SJSA1 (cell line): Measurements from ENCODE around the gene BUD13. TPM values are rescaled to one million over a fixed set of nuclear protein-coding genes. Genes with fewer than 3 reads are reported as not detected.

ENCODE experiments used
- DNase-seq, 2 experiments: peaks; one replicate each; pipeline ENCODE4 v3.0.0-alpha.2; 2015 to 2020; ENCODE audit warnings: low spot score in 2 of 2, low read depth in 1 of 2
- H3K27ac ChIP-seq: fragments of 250-450 bp; sonication (Bioruptor Pico); 2 replicates; pipeline ENCODE4 v1.5.1; 2020; ENCODE audit warnings: mild to moderate bottlenecking, moderate library complexity
- H3K27me3 ChIP-seq: fragments of 250-450 bp; sonication (Bioruptor Pico); replicated peaks from 2 replicates; pipeline ENCODE4 v1.5.1; 2020; ENCODE audit warnings: mild to moderate bottlenecking, moderate library complexity
- H3K36me3 ChIP-seq: fragments of 250-450 bp; sonication (Bioruptor Pico); 2 replicates; pipeline ENCODE4 v1.5.1; 2020; ENCODE audit warnings: mild to moderate bottlenecking
- H3K4me1 ChIP-seq: fragments of 250-450 bp; sonication (Bioruptor Pico); replicated peaks from 2 replicates; pipeline ENCODE4 v1.6.1; 2021; ENCODE audit warnings: mild to moderate bottlenecking
- H3K4me3 ChIP-seq: fragments of 250-450 bp; sonication (Bioruptor Pico); 2 replicates; pipeline ENCODE4 v1.5.1; 2020; ENCODE audit warnings: mild to moderate bottlenecking
- H3K9me3 ChIP-seq: fragments of 250-450 bp; sonication (Bioruptor Pico); replicated peaks from 2 replicates; pipeline ENCODE4 v1.5.1; 2020; ENCODE audit warnings: mild to moderate bottlenecking
- total RNA-seq: library from RNA; depleted of rRNA; stranded (reverse); fragments of >200 nt; shearing (Covaris generic); gene quantifications from 2 replicates; pipeline ENCODE4 v1.2.3, GENCODE V29; 2014; rRNA removed

The BUD13 gene
- total RNA-seq, 1 experiment from 2014 or later = 15.5 TPM

DNA sequence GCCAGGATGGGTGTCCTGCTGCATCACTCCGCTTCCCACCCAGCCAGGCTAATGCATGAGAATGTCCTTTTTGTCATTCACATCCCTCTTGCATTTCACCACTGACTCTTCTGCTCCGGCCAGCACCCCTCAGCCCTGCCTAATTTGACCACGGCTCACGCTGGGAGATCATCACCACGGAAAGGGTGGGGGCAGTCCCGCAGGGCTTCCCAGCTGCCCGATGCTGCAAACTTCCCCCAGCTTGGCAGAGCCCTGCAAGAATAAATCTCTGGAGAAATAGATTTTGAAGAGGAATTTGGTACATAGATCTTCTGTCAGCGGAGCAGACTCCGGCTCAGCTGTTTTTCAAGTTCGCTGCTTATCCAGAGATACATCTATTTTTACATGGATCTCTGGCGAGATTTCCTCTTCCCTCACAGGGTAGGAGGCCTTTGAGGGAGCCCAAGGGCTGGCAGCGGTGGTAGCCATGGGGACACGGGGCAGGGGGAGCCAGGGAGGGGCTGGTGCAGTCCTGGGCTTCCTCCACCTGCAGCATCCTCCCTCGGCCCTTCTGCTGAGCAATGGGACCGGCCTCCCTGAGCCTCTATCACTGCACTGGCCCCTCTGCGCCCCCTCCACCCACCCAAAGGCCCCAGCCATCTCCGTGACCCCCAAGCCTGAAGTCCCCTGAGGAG lies 62.6 kb downstream of the BUD13 start:
- no peaks in the 10 kb centered on the region for H3K4me1 ChIP-seq
- no peak overlapping the region for H3K27ac ChIP-seq
- no peaks in the 10 kb centered on the region for H3K36me3 ChIP-seq
- DNase-seq = no peak
- no peak overlapping the region for H3K4me3 ChIP-seq
- no peaks in the 10 kb centered on the region for H3K27me3 ChIP-seq
- H3K9me3 ChIP-seq = no peaks in the 10 kb centered on the region

GRCh38 chr11:116707746-116708145 lies 65.0 kb downstream of the BUD13 start:
- no peaks in the 10 kb centered on the region for H3K9me3 ChIP-seq
- DNase-seq = no peak
- no peaks in the 10 kb centered on the region for H3K36me3 ChIP-seq
- no peak overlapping the region for H3K27ac ChIP-seq
- H3K4me1 ChIP-seq = no peaks in the 10 kb centered on the region
- no peak overlapping the region for H3K4me3 ChIP-seq
- H3K27me3 ChIP-seq = no peaks in the 10 kb centered on the region

DNA sequence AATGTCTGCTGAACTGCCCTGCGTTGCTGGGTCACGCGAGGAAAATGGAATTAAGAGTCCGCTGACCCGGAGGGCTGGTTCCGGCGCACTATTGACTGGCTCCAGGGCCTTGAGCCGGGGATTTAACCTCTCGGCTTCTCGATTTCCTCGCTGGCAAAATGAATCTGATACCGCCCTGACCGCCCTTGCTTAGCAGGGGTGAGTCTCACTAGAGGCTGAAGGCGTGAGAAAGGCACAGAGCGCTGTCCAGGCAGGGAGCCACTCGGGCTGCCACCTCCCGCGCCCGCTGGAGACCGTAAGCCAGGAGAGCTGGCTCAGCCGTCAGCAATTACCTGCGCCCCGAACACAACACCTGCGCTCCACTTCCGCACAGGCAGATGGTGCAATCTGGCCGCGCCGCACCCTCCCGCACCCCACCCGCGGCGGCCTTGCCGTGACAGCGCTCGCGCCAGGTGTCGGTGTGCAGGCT lies 65.6 kb downstream of the BUD13 start:
- Histone ChIP-seq H3K4me1 (no peaks in the 10 kb centered on the region), H3K27me3 (no peaks in the 10 kb centered on the region), H3K27ac (no peak overlapping the region), H3K9me3 (no peaks in the 10 kb centered on the region), H3K4me3 (no peak overlapping the region), H3K36me3 (no peaks in the 10 kb centered on the region)
- DNase-seq = no peak

DNA sequence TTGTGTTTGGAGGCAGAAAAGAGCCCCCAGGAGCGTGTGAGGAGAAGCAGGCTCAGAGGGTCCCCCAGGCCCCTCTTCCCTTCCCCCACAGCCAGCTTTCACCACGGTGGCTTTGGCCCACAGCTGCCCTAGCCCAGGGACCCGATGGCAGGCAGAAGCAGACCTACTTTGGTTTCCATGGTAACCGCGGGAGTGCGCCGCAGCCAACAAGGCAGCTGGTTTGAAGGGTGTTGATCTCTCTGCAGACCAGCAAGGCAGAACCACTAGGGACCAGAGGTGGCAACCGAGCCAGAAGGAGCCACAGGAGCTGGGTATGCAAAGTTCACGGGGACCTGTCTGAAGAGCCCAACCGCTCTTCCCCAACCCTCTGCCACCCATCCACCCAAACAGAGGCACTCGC lies 69.4 kb downstream of the BUD13 start:
- DNase-seq = no peak
- no peaks in the 10 kb centered on the region for H3K9me3 ChIP-seq
- no peaks in the 10 kb centered on the region for H3K27me3 ChIP-seq
- no peaks in the 10 kb centered on the region for H3K36me3 ChIP-seq
- H3K4me3 ChIP-seq = no peak overlapping the region
- no peak overlapping the region for H3K27ac ChIP-seq
- no peaks in the 10 kb centered on the region for H3K4me1 ChIP-seq

GRCh38 chr11:116702772-116703385 lies 69.9 kb downstream of the BUD13 start:
- Histone ChIP-seq H3K27me3 (no peaks in the 10 kb centered on the region), H3K4me3 (no peak overlapping the region), H3K9me3 (no peaks in the 10 kb centered on the region), H3K27ac (no peak overlapping the region), H3K36me3 (no peaks in the 10 kb centered on the region), H3K4me1 (no peaks in the 10 kb centered on the region)
- DNase-seq = no peak

GRCh38 chr11:116701876-116702275 lies 70.9 kb downstream of the BUD13 start:
- no peaks in the 10 kb centered on the region for H3K4me1 ChIP-seq

DNA sequence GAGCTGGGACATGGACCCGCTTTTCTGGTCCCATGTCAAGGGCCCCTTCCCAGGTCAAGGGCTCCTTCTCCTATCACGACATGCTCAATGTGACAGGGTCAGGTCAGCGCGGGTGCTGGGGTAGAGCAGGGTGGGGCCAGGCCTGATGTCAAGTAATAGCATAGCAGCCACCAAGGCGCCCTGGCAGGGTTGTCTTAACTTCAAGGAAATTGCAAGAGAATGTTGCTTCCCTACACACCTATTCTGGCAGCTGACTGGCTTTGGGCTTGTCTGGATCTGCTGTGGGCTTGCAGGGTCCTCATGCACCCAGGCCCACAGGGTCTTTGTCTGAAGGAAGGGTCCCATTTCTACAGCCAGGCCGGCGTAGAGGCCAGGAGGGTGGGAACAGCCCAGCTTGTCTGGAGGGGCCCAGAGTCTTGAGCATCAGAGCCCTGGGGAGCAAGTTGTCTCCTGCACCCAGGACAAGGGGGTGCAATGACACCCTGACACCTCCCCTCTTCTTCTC lies 71.4 kb downstream of the BUD13 start:
- Histone ChIP-seq H3K27ac (no peak overlapping the region), H3K4me3 (no peak overlapping the region), H3K4me1 (no peaks in the 10 kb centered on the region), H3K27me3 (no peaks in the 10 kb centered on the region), H3K9me3 (no peaks in the 10 kb centered on the region), H3K36me3 (no peaks in the 10 kb centered on the region)
- no peak for DNase-seq

More at GRCh38 chr11:116701876-116702275, 70.9 kb downstream of the BUD13 start:
- no peak overlapping the region for H3K27ac ChIP-seq
- no peaks in the 10 kb centered on the region for H3K9me3 ChIP-seq
- no peak overlapping the region for H3K4me3 ChIP-seq
- H3K27me3 ChIP-seq = no peaks in the 10 kb centered on the region
- no peaks in the 10 kb centered on the region for H3K36me3 ChIP-seq
- DNase-seq = no peak

DNA sequence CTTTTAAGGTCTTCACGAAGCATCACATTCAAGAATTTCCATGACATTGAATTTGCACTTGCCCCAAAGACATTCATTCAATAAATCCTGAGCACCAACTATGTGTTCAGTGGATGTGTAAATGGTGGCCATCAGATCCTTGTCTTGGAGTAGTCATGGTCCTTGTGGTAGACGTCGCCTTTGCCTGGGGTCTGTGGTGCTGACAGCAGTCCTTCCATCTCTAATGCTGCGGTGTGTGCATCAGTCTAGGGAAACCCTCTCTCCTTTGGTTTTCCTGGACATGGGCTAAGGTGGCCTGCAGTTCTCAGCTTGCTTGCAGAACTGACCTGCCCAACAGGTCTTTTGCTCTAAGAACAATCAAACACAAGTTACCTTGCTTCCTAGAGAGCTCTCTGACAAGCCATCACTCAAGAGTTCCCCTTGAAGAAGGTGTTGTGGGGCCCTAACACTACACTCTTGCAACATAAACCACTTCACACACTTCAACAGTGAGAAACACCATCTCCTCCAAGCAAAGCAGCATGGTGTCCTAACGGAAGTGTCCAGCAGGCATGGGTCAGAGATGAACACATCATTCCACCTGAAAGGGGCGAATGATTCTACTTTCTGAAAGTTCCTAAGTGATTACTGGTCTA lies 72.1 kb downstream of the BUD13 start:
- no peaks in the 10 kb centered on the region for H3K4me1 ChIP-seq
- H3K4me3 ChIP-seq = no peak overlapping the region
- no peaks in the 10 kb centered on the region for H3K27me3 ChIP-seq
- H3K36me3 ChIP-seq = no peaks in the 10 kb centered on the region
- no peak overlapping the region for H3K27ac ChIP-seq
- no peak for DNase-seq
- no peaks in the 10 kb centered on the region for H3K9me3 ChIP-seq

Other genes starting within 250 kb of the BUD13 start
- gene ZPR1, start 15.0 kb upstream of the BUD13 start, total RNA-seq = 22.2 and 29.4 TPM in 2 replicates
- gene APOA5, start 18.9 kb upstream of the BUD13 start, total RNA-seq = not detected in 2 replicates
- not detected in 2 replicates for gene APOA4, start 50.3 kb upstream of the BUD13 start, total RNA-seq
- gene APOC3, start 56.9 kb upstream of the BUD13 start, total RNA-seq = not detected in 2 replicates
- 0.72 TPM in 1 of 2 replicates, not detected in the other for gene APOA1, start 64.6 kb upstream of the BUD13 start, total RNA-seq